ENCODE data around the gene OR52D1.

The OR52D1 gene

DNA sequence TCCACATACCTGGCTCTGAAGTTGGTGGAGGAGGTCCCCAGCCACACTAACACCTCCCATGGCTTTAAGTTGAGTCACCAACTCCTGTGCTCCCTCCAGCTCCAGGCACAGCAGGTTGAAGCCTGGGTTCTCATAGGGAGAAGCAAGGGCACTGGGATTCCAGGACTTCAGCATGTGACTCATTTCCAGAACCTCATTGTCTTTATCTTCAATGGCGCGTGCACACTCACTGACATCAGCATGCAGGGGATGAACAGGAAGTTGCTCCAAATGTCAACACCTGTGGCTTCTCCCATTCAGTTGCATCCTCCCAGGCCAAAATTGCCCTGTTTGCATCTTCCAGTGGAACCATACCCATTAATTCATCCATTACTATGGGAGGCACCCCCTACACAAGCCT lies 33.8 kb downstream of the OR52D1 start:
- no peaks in the 10 kb centered on the region for H3K4me1 Mint-ChIP-seq
- no peak overlapping the region for H3K27ac Mint-ChIP-seq (ENCODE audit: low read depth)
- H3K4me3 Mint-ChIP-seq, result no peak overlapping the region
- DNase-seq (ENCODE audit: low spot score in 2 of 2), result no peak
- no peak for ATAC-seq (replicated peaks; ENCODE audit: extremely low read depth, poor library complexity, severe bottlenecking)
- peaks cover 31% of the 10 kb centered on the region for H3K27me3 Mint-ChIP-seq
- no peaks in the 10 kb centered on the region for H3K36me3 Mint-ChIP-seq (ENCODE audit: insufficient read depth)
- no peaks in the 10 kb centered on the region for H3K9me3 Mint-ChIP-seq

DNA sequence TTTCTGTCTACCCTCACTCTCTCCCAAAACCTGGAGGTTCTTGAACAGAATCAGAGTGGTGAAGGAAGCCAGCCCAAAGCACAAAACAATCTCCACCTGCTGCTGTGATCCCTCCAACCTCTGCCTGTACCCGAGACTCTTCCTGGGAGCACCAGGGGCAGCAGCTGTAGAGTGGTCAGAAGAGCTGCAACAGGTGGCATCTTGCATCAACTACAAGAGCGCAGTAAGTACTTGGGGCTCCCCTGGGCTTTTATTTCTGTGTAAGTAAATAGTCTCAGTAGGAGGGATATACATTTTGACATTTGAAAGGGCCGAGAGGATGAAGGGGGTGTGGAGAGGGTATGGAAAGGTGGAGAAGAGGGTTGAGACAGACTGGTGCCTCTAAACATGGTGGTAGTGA lies 36.3 kb downstream of the OR52D1 start:
- H3K4me1 Mint-ChIP-seq, result no peaks in the 10 kb centered on the region
- ATAC-seq (replicated peaks; ENCODE audit: extremely low read depth, poor library complexity, severe bottlenecking), result no peak
- DNase-seq (ENCODE audit: low spot score in 2 of 2), result no peak
- H3K4me3 Mint-ChIP-seq, result no peak overlapping the region
- no peaks in the 10 kb centered on the region for H3K36me3 Mint-ChIP-seq (ENCODE audit: insufficient read depth)
- H3K9me3 Mint-ChIP-seq, result no peaks in the 10 kb centered on the region
- H3K27ac Mint-ChIP-seq (ENCODE audit: low read depth), result no peak overlapping the region
- H3K27me3 Mint-ChIP-seq, result peaks cover 38% of the 10 kb centered on the region

- ATAC-seq (replicated peaks; ENCODE audit: extremely low read depth, poor library complexity, severe bottlenecking) (no peak), DNase-seq (ENCODE audit: low spot score in 2 of 2) (no peak)
- H3K9me3 Mint-ChIP-seq, result no peaks in the 10 kb centered on the region
- H3K4me1 Mint-ChIP-seq, result no peaks in the 10 kb centered on the region
- no peak overlapping the region for H3K4me3 Mint-ChIP-seq
- no peaks in the 10 kb centered on the region for H3K36me3 Mint-ChIP-seq (ENCODE audit: insufficient read depth)
- peaks cover 57% of the 10 kb centered on the region for H3K27me3 Mint-ChIP-seq
- no peak overlapping the region for H3K27ac Mint-ChIP-seq (ENCODE audit: low read depth)
These were observed 39.2 kb downstream of the OR52D1 start for GRCh38 chr11:5527716-5528115.

DNA sequence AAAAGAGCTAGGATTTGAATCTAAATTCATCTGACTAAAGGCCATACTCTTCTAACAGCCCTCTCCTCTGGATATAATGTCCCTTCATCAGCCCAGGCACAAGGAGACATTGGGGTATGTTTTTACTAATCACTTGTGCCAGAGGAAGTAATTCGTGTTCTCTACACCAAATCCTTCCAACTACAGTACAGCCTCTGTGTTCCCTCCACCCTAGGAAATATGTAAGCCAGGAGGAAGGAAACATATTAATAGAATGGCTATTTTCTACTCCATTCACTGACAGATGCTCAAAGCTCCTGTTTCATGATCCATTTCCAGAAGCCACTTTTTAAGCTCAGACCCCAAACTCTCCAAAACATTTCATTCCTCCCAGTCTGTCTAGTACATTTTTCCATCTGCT lies 40.0 kb downstream of the OR52D1 start:
- no peaks in the 10 kb centered on the region for H3K36me3 Mint-ChIP-seq (ENCODE audit: insufficient read depth)
- no peak overlapping the region for H3K27ac Mint-ChIP-seq (ENCODE audit: low read depth)
- peaks cover 57% of the 10 kb centered on the region for H3K27me3 Mint-ChIP-seq
- no peaks in the 10 kb centered on the region for H3K4me1 Mint-ChIP-seq
- no peak overlapping the region for H3K4me3 Mint-ChIP-seq
- DNase-seq (ENCODE audit: low spot score in 2 of 2) (no peak), ATAC-seq (replicated peaks; ENCODE audit: extremely low read depth, poor library complexity, severe bottlenecking) (no peak)
- H3K9me3 Mint-ChIP-seq, result no peaks in the 10 kb centered on the region

GRCh38 chr11:5531053-5531831 lies 42.8 kb downstream of the OR52D1 start:
- ATAC-seq (replicated peaks; ENCODE audit: extremely low read depth, poor library complexity, severe bottlenecking) (no peak), DNase-seq (ENCODE audit: low spot score in 2 of 2) (no peak)
- Mint-ChIP-seq H3K4me3 (no peak overlapping the region), H3K36me3 (ENCODE audit: insufficient read depth) (no peaks in the 10 kb centered on the region), H3K27ac (ENCODE audit: low read depth) (no peak overlapping the region), H3K27me3 (peaks cover 37% of the 10 kb centered on the region), H3K9me3 (no peaks in the 10 kb centered on the region), H3K4me1 (no peaks in the 10 kb centered on the region)

DNA sequence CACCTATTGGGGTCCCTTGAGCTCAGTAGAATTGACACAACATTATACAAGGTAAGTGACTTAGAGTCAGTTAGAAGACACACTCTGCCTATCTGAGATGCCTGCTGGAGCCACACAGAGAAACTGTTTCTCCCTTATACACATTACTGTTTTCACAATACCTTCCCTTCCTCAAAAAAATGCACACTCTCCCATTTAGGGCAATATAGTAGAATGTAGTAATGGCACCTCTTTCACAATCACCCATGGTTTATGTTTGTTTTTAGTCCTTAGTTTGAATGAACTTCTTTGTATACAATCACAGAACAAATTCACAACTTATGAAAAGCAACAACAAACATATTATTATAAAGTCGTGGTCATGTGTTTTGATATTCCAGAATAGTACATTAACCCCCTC lies 45.6 kb downstream of the OR52D1 start:
- DNase-seq (ENCODE audit: low spot score in 2 of 2) (no peak), ATAC-seq (replicated peaks; ENCODE audit: extremely low read depth, poor library complexity, severe bottlenecking) (no peak)
- no peak overlapping the region for H3K27ac Mint-ChIP-seq (ENCODE audit: low read depth)
- H3K27me3 Mint-ChIP-seq, result peaks cover 33% of the 10 kb centered on the region
- no peaks in the 10 kb centered on the region for H3K9me3 Mint-ChIP-seq
- no peak overlapping the region for H3K4me3 Mint-ChIP-seq
- no peaks in the 10 kb centered on the region for H3K4me1 Mint-ChIP-seq
- H3K36me3 Mint-ChIP-seq (ENCODE audit: insufficient read depth), result no peaks in the 10 kb centered on the region

DNA sequence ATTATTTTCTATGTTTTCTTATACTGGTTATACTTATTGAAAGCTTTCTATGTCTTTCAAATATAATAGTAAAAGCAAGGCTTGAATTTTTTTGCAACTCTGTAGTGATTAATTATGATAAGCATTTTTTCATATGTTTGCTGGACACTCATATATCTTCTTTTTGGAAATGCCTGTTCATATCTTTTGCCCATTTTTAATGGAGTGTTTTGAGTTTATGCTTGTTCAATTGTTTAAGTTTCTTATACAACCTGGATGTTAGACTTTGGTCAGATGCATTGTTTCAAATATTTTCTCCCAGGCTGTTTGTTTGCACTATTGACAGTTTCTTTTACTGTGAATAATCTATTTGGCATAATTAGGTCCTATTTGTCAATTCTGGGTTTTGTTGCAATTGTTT lies 48.0 kb downstream of the OR52D1 start:
- DNase-seq (ENCODE audit: low spot score in 2 of 2), result no peak
- no peak overlapping the region for H3K4me3 Mint-ChIP-seq
- H3K27me3 Mint-ChIP-seq, result peaks cover 37% of the 10 kb centered on the region
- no peaks in the 10 kb centered on the region for H3K36me3 Mint-ChIP-seq (ENCODE audit: insufficient read depth)
- H3K4me1 Mint-ChIP-seq, result no peaks in the 10 kb centered on the region
- no peaks in the 10 kb centered on the region for H3K9me3 Mint-ChIP-seq
- no peak for ATAC-seq (replicated peaks; ENCODE audit: extremely low read depth, poor library complexity, severe bottlenecking)
- H3K27ac Mint-ChIP-seq (ENCODE audit: low read depth), result no peak overlapping the region
